H1 (cell line): ENCODE measurements around the gene SERGEF. TPM values are rescaled to one million over a fixed set of nuclear protein-coding genes. Genes with fewer than 3 reads are reported as not detected.
A peak's percentile ranks its signal among the peaks of the same experiment; 100 is the strongest.

ENCODE experiments used
- CTCF ChIA-PET: fragments of 300-600 bp; sonication (Branson Sonifier 250); formaldehyde crosslinking; loops from one replicate; lab custom pipeline; 2021; ENCODE audit not compliant: partially characterized antibody; lab: Charles Lee
- POLR2A ChIA-PET: fragments of 300-600 bp; sonication (Branson Sonifier 250); formaldehyde crosslinking; loops from one replicate; lab custom pipeline; 2021; ENCODE audit warnings: inconsistent platforms; ENCODE audit not compliant: partially characterized antibody; lab: Charles Lee
- DNase-seq, 2 experiments: peaks; one replicate each; pipeline versions ENCODE4 v3.0.0 to v3.0.0-alpha.2; 2010 to 2022; ENCODE audit warnings: low spot score in 2 of 2, low read depth in 1 of 2, mixed read lengths in 1 of 2
- FAIRE-seq: peaks from 2 replicates; lab custom pipeline; 2011; peaks lifted over from hg19 to GRCh38; lab: Jason Lieb, UNC
- H2AFZ ChIP-seq: 2 replicates; pipeline ENCODE4 v1.8.1; 2012; ENCODE audit warnings: low read length, inconsistent platforms
- H2AK5ac ChIP-seq: 2 replicates; pipeline ENCODE4 v1.6.1; 2013; ENCODE audit warnings: low read depth, low read length
- H2BK120ac ChIP-seq: replicated peaks from 2 replicates; pipeline ENCODE3; 2013; ENCODE audit warnings: low read depth, low read length, inconsistent platforms
- H2BK12ac ChIP-seq: 2 replicates; pipeline ENCODE4 v1.6.1; 2013; ENCODE audit warnings: low read depth, low read length
- H2BK15ac ChIP-seq: 2 replicates; pipeline ENCODE4 v1.6.1; 2013; ENCODE audit warnings: low read length
- H2BK20ac ChIP-seq: 2 replicates; pipeline ENCODE4 v1.6.1; 2013; ENCODE audit warnings: low read length
- H2BK5ac ChIP-seq: 2 replicates; pipeline ENCODE4 v1.6.1; 2013; ENCODE audit warnings: low read depth, low read length
- H3K14ac ChIP-seq: 2 replicates; pipeline ENCODE4 v1.6.1; 2013; ENCODE audit warnings: inconsistent platforms; ENCODE audit not compliant: insufficient read length
- H3K18ac ChIP-seq: 2 replicates; pipeline ENCODE4 v1.6.1; 2013; ENCODE audit warnings: low read length; ENCODE audit errors: extremely low read depth
- H3K23ac ChIP-seq: 2 replicates; pipeline ENCODE4 v1.6.1; 2013; ENCODE audit warnings: inconsistent platforms; ENCODE audit not compliant: insufficient read length
- H3K23me2 ChIP-seq: 2 replicates; pipeline ENCODE4 v1.6.1; 2013; ENCODE audit warnings: low read depth, low read length
- H3K27ac ChIP-seq: 2 replicates; pipeline ENCODE4 v1.6.1; 2011; ENCODE audit warnings: low read depth, low read length, inconsistent platforms
- H3K27me3 ChIP-seq, 4 experiments: replicated peaks in 1 of 4; 1 replicate in 1 of 4; 2 replicates in 3 of 4; pipeline versions ENCODE4 v1.6.1 to v1.8.1; 2011 to 2013; ENCODE audit warnings: low read length in 3 of 4, mild to moderate bottlenecking in 3 of 4, inconsistent platforms in 2 of 4, mixed read lengths in 2 of 4, moderate library complexity in 1 of 4; ENCODE audit not compliant: control insufficient read depth in 3 of 4, insufficient read depth in 3 of 4; ENCODE audit errors: extremely low read depth in 1 of 4
- H3K36me3 ChIP-seq, 4 experiments: 2 replicates each; pipeline versions ENCODE4 v1.6.1 to v1.8.1; 2011 to 2013; ENCODE audit warnings: mild to moderate bottlenecking in 4 of 4, low read length in 3 of 4, moderate library complexity in 2 of 4, control low read depth in 1 of 4, inconsistent platforms in 1 of 4; ENCODE audit not compliant: insufficient read depth in 4 of 4, control insufficient read depth in 2 of 4
- H3K4ac ChIP-seq: replicated peaks from 2 replicates; pipeline ENCODE3; 2013; ENCODE audit warnings: low read length, low read depth, mixed read lengths, inconsistent platforms; ENCODE audit not compliant: insufficient read length
- H3K4me1 ChIP-seq, 4 experiments: replicated peaks in 1 of 4; 1 replicate in 1 of 4; 2 replicates in 3 of 4; pipeline versions ENCODE4 v1.6.1 to v1.8.1; 2011 to 2013; ENCODE audit warnings: low read length in 3 of 4, inconsistent platforms in 2 of 4, mixed read lengths in 1 of 4; ENCODE audit not compliant: insufficient read depth in 4 of 4, control insufficient read depth in 3 of 4
- H3K4me2 ChIP-seq, 2 experiments: 2 replicates each; pipeline versions ENCODE4 v1.6.1 to v1.8.1; 2011 to 2013; ENCODE audit warnings: low read depth in 2 of 2, low read length in 2 of 2, control low read depth in 1 of 2, inconsistent platforms in 1 of 2, mild to moderate bottlenecking in 1 of 2; ENCODE audit not compliant: insufficient read depth in 1 of 2
- H3K4me3 ChIP-seq, 4 experiments: fragments of 200-600, 300-600 bp in 1 of 4; sonication (generic), shearing (Covaris generic), sonication (Bioruptor Twin) in 1 of 4; 2 replicates each; pipeline versions ENCODE4 v1.5.1 to v1.8.1; 2011 to 2016; ENCODE audit warnings: low read length in 4 of 4, low read depth in 3 of 4, control low read depth in 2 of 4, inconsistent platforms in 2 of 4, mild to moderate bottlenecking in 2 of 4, mixed read lengths in 1 of 4, moderate library complexity in 1 of 4; ENCODE audit not compliant: insufficient read depth in 2 of 4; ENCODE audit errors: extremely low read depth in 1 of 4
- H3K56ac ChIP-seq: replicated peaks from 2 replicates; pipeline ENCODE3; 2013; ENCODE audit warnings: low read depth, mild to moderate bottlenecking, mixed read lengths, low read length, inconsistent platforms; ENCODE audit not compliant: insufficient read length
- H3K79me1 ChIP-seq: 2 replicates; pipeline ENCODE4 v1.6.1; 2013; ENCODE audit warnings: low read depth, low read length, control low read depth
- H3K79me2 ChIP-seq, 2 experiments: 2 replicates each; pipeline versions ENCODE4 v1.6.1 to v1.8.1; 2012 to 2013; ENCODE audit warnings: low read length in 2 of 2, mild to moderate bottlenecking in 2 of 2, inconsistent platforms in 1 of 2; ENCODE audit not compliant: insufficient read depth in 2 of 2, control insufficient read depth in 1 of 2
- H3K9ac ChIP-seq, 4 experiments: replicated peaks in 1 of 4; 1 replicate in 1 of 4; 2 replicates in 3 of 4; pipeline versions ENCODE4 v1.6.1 to v1.8.1; 2011 to 2013; ENCODE audit warnings: low read depth in 3 of 4, low read length in 3 of 4, control low read depth in 2 of 4, mild to moderate bottlenecking in 2 of 4, moderate library complexity in 2 of 4, inconsistent platforms in 1 of 4; ENCODE audit errors: extremely low read depth in 1 of 4
- H3K9me3 ChIP-seq, 2 experiments: 2 replicates each; pipeline versions ENCODE4 v1.6.1 to v1.8.1; 2012 to 2013; ENCODE audit warnings: mild to moderate bottlenecking in 2 of 2, moderate library complexity in 2 of 2, control low read depth in 1 of 2, inconsistent platforms in 1 of 2, low read depth in 1 of 2, low read length in 1 of 2, mixed read lengths in 1 of 2; ENCODE audit not compliant: insufficient read depth in 2 of 2
- H4K20me1 ChIP-seq, 2 experiments: replicated peaks in 1 of 2; 2 replicates each; pipeline versions ENCODE3 to v1.8.1; 2011 to 2013; ENCODE audit warnings: inconsistent platforms in 2 of 2, low read length in 2 of 2, mild to moderate bottlenecking in 1 of 2; ENCODE audit not compliant: insufficient read depth in 2 of 2, control insufficient read depth in 1 of 2
- H4K5ac ChIP-seq: 2 replicates; pipeline ENCODE4 v1.6.1; 2013; ENCODE audit warnings: low read length, low read depth, mixed read lengths, inconsistent platforms; ENCODE audit not compliant: insufficient read length
- H4K8ac ChIP-seq: 2 replicates; pipeline ENCODE4 v1.8.0; 2013; ENCODE audit warnings: mild to moderate bottlenecking, moderate library complexity, low read length, inconsistent platforms; ENCODE audit not compliant: insufficient read depth; ENCODE audit errors: extremely low read depth
- H4K91ac ChIP-seq: replicated peaks from 2 replicates; pipeline ENCODE3; 2013; ENCODE audit warnings: low read length, mixed read lengths, inconsistent platforms; ENCODE audit not compliant: insufficient read length
- BRCA1 ChIP-seq: IDR thresholded peaks from 2 replicates; pipeline ENCODE4 v1.6.1; 2012; ENCODE audit warnings: low read depth, low read length, improper control_type of control experiment
- CTCF ChIP-seq, 3 experiments: IDR thresholded peaks; 1 replicate in 2 of 3; 2 replicates in 1 of 3; pipeline versions ENCODE4 v1.5.1 to v1.6.1; 2011; ENCODE audit warnings: low read length in 3 of 3, mild to moderate bottlenecking in 3 of 3, inconsistent platforms in 2 of 3, low read depth in 1 of 3, moderate library complexity in 1 of 3; ENCODE audit not compliant: insufficient read depth in 1 of 3; ENCODE audit errors: control extremely low read depth in 1 of 3
- KDM1A ChIP-seq: fragments of 200-600, 300-600 bp; sonication (generic); IDR thresholded peaks from 2 replicates; pipeline ENCODE4 v1.7.1; 2016; ENCODE audit warnings: mild to moderate bottlenecking, low read length, borderline replicate concordance
- MAFK ChIP-seq: IDR thresholded peaks from 2 replicates; pipeline ENCODE4 v1.6.1; 2012; ENCODE audit warnings: low read depth, mild to moderate bottlenecking, improper control_type of control experiment, low read length
- POLR2A ChIP-seq, 2 experiments: IDR thresholded peaks; 1 replicate in 1 of 2; 2 replicates in 1 of 2; pipeline ENCODE4 v1.6.1; 2011; ENCODE audit warnings: low read depth in 2 of 2, low read length in 2 of 2, mild to moderate bottlenecking in 2 of 2; ENCODE audit errors: control extremely low read depth in 1 of 2
- POU5F1 ChIP-seq: IDR thresholded peaks from 2 replicates; pipeline ENCODE4 v1.6.1; 2011; ENCODE audit warnings: low read depth, mild to moderate bottlenecking, low read length, moderate library complexity
- RAD21 ChIP-seq, 2 experiments: IDR thresholded peaks in 1 of 2; conservative IDR thresholded peaks in 1 of 2; 2 replicates each; pipeline ENCODE4 v1.6.1; 2011; ENCODE audit warnings: low read depth in 2 of 2, low read length in 2 of 2, improper control_type of control experiment in 1 of 2, inconsistent platforms in 1 of 2, mild to moderate bottlenecking in 1 of 2, moderate library complexity in 1 of 2
- TCF12 ChIP-seq: IDR thresholded peaks from 2 replicates; pipeline ENCODE4 v1.6.1; 2011; ENCODE audit warnings: low read depth, mild to moderate bottlenecking, low read length
- YY1 ChIP-seq: IDR thresholded peaks from 2 replicates; pipeline ENCODE4 v1.6.1; 2011; ENCODE audit warnings: low read depth, mild to moderate bottlenecking, low read length
- WGBS, 2 experiments: shearing (Covaris generic) in 1 of 2; methylation state at CpG; one replicate each; pipeline versions ENCODE4 v1.1.6 to v1.1.7; 2013 to 2015; ENCODE audit warnings: low lambda C conversion rate in 2 of 2, mixed read lengths in 2 of 2, inconsistent platforms in 1 of 2, low coverage in 1 of 2, missing lambda C conversion rate in 1 of 2; ENCODE audit not compliant: insufficient replicate concordance in 2 of 2, insufficient coverage in 1 of 2, insufficient read length in 1 of 2; ENCODE audit errors: extremely low coverage in 1 of 2, missing lambda C conversion rate in 1 of 2; 5-methylcytosine and 5-hydroxymethylcytosine counted together
- polyA plus RNA-seq, 7 experiments: library from polyadenylated mRNA; depleted of rRNA in 3 of 7; stranded (reverse) in 5 of 7; unstranded in 2 of 7; fragments of >200 nt in 5 of 7; fragments of 200-250 nt in 2 of 7; gene quantifications; 1 replicate in 5 of 7; 2 replicates in 1 of 7; 4 replicates in 1 of 7; pipeline versions ENCODE4 v1.2.1 to v1.2.3, GENCODE V29; 2011 to 2013; ENCODE audit warnings: missing spikeins in 2 of 7, mixed read lengths in 2 of 7
- total RNA-seq: library from RNA; stranded (reverse); fragmentation: NEBNext Ultra II Directional; extraction: Animal tissue kit (Norgen Biotek cat#: 25700); gene quantifications from 2 replicates; pipeline ENCODE4 v1.2.1, GENCODE V29; 2021

SERGEF gene
- total and polyA plus RNA-seq, 2 of the 8 experiments (the other 6 are each of a cell fraction or from before 2014, with no cell fraction given), result 16.6 to 28.8 TPM

GRCh38 chr11:17921659-17922415 lies 91.0 kb downstream of the SERGEF start:
- FAIRE-seq (no peak), DNase-seq (no peak)
- H3K36me3 ChIP-seq, result no peaks in the 10 kb centered on the region

More at GRCh38 chr11:17921659-17922415, 91.0 kb downstream of the SERGEF start:
- Histone ChIP-seq H2AK5ac (no peak overlapping the region), H3K79me2 (no peaks in the 10 kb centered on the region), H3K4me1 (peaks cover 5 to 15% (median 11%) of the 10 kb centered on the region in 4 experiments; a peak in 5 of 7 replicates), H3K14ac (no peak overlapping the region), H3K27me3 (no peaks in the 10 kb centered on the region), H4K8ac (no peak overlapping the region), H4K20me1 (no peaks in the 10 kb centered on the region), H2BK5ac (no peak overlapping the region), H3K18ac (no peak overlapping the region; the same call in 1 of the 2 replicates), H2BK120ac (no peak overlapping the region), H3K79me1 (no peaks in the 10 kb centered on the region), H3K4ac (no peak overlapping the region), H2BK15ac (no peak overlapping the region), H3K9me3 (no peaks in the 10 kb centered on the region), H2BK20ac (no peak overlapping the region), H2BK12ac (no peak overlapping the region; the same call in none of the 2 replicates), H3K9ac (0 out of 7 replicates have a peak overlapping the region, but pooled peaks of 1 of the 4 experiments have one; percentile 12), H3K56ac (no peak overlapping the region), H4K5ac (no peak overlapping the region), H3K23ac (no peak overlapping the region), H4K91ac (no peak overlapping the region), H2AFZ (no peak overlapping the region), H3K23me2 (no peaks in the 10 kb centered on the region), H3K4me2 (no peak overlapping the region), H3K27ac (no peak overlapping the region), H3K4me3 (no peak overlapping the region)
- ChIA-PET POLR2A (no interaction called here), CTCF (interaction anchor here (1.8 to 10.4 kb wide), 4 partner anchors 8 to 52 kb away, joined by 5 to 62 read pairs (median 8); no protein-coding TSS in a partner anchor)
- no peak for TF ChIP-seq YY1
- no peak for TF ChIP-seq POU5F1
- no peak for TF ChIP-seq CTCF (IDR thresholded peaks at IDR 0.05; ENCODE audit: control extremely low read depth in 1 of 3, insufficient read depth in 1 of 3, low read depth in 1 of 3, low read length in 3 of 3)
- no peak for TF ChIP-seq POLR2A (IDR thresholded peaks at IDR 0.05; ENCODE audit: control extremely low read depth in 1 of 2, low read depth in 2 of 2, low read length in 2 of 2)
- TF ChIP-seq TCF12, result no peak
- no peak for TF ChIP-seq KDM1A
- TF ChIP-seq BRCA1, result no peak
- TF ChIP-seq RAD21 (IDR thresholded peaks at IDR 0.05 in 1 of 2, conservative IDR thresholded peaks at IDR 0.05 in 1 of 2; ENCODE audit: low read depth in 2 of 2, low read length in 2 of 2), result no peak
- TF ChIP-seq MAFK, result peak; percentile 53; the same call in 1 of the 2 replicates
- WGBS, 2 experiments, result 87% methylated on average over 4 of the region's 4 CpGs; no CpG with 5 or more reads in 1 of the 2 experiments
